ENCODE results near the gene BZW1.

The BZW1 gene

GRCh38 chr2:200850512-200851256, 39.0 kb downstream of the BZW1 start:
- no peak overlapping the region for H3K27ac ChIP-seq
- TF ChIP-seq ZFX (IDR thresholded peaks at IDR 0.05) (no peak), CTCF (conservative IDR thresholded peaks at IDR 0.05) (no peak)

DNA sequence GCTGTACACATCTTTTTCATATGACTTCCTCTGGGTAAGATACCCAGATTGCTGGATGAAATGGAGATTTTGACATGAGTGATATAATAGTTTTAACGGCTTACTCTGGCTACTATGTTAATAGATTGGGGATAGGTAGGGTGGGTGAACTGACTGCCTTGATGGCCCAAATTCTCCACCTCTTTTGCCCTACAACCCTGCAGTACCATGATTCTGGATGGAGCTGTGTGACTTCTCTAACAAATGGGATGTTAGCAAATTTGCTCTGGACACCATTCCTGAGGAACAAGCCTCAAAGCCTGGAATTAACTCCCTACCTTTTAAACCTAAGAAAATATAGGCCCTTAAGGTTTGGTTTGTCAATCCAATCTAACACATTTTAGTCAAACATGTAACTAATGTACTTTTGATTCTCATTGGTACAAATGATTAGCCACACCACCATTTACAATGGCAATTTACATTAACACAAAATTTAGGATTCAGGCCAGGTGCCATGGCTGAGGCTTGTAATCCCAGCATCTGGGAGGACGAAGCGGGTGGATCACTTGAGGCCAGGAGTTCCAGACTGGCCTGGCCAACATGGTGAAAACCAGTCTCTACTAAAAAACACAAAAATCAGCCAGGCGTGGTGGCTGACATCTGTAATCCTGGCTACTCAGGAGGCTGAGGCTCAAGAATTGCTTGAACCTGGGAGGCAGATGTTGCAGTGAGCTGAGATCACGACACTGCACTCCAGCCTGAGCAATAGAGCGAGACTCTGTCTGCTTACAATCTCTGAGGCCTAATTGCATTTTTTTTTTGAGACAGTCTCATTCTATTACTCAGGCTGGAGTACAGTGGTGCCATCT, 39.9 kb downstream of the BZW1 start:
- H3K27ac ChIP-seq: no peak overlapping the region
- no peak for TF ChIP-seq CTCF (conservative IDR thresholded peaks at IDR 0.05)
- TF ChIP-seq ZFX (IDR thresholded peaks at IDR 0.05): no peak

- TF ChIP-seq ZFX (IDR thresholded peaks at IDR 0.05) (no peak), CTCF (conservative IDR thresholded peaks at IDR 0.05) (no peak)
- H3K27ac ChIP-seq: no peak overlapping the region
Measured at GRCh38 chr2:200852605-200853004, 40.9 kb downstream of the BZW1 start.

- no peak overlapping the region for H3K27ac ChIP-seq
- no peak for TF ChIP-seq ZFX (IDR thresholded peaks at IDR 0.05)
- no peak for TF ChIP-seq CTCF (conservative IDR thresholded peaks at IDR 0.05)
Measured at GRCh38 chr2:200856806-200857205, 45.1 kb downstream of the BZW1 start.

GRCh38 chr2:200860092-200860795, 48.5 kb downstream of the BZW1 start:
- H3K27ac ChIP-seq: no peak overlapping the region
- TF ChIP-seq ZFX (IDR thresholded peaks at IDR 0.05): no peak
- no peak for TF ChIP-seq CTCF (conservative IDR thresholded peaks at IDR 0.05)

DNA sequence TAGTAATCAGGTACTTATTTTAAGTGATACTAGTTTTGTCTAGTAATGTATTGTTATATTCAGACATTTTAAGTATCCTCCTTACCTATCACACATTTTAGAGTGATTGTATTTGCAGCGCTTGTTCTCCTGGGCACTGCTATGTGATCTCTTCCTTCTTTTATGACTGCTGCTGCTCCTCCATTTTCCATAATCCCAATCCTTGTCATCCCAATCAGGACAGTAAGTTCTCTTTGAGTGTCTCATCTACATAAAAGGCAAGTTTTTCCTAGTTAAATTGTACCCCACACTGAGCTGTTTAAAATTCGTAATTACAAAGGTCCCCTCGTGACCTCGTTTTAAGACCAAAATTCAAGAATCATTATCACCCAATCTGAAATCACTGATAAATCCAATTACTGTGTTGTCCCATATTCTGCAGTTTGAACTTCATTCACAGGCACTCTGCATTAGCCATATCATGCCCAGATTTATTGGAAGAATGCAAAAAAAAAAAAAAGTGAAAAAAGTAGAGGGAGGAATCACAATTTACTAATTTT, 50.0 kb downstream of the BZW1 start:
- TF ChIP-seq CTCF (conservative IDR thresholded peaks at IDR 0.05) (no peak), ZFX (IDR thresholded peaks at IDR 0.05) (no peak)
- H3K27ac ChIP-seq: no peak overlapping the region; the same call in 1 of the 2 replicates

Measured in C4-2B (cell line).